Measurements from ENCODE around the gene PPP1R7. TPM values are rescaled to one million over a fixed set of nuclear protein-coding genes. Genes with fewer than 3 reads are reported as not detected.

PPP1R7 gene
- total RNA-seq, 1 donor from 2014 or later, result 57.7 TPM

DNA sequence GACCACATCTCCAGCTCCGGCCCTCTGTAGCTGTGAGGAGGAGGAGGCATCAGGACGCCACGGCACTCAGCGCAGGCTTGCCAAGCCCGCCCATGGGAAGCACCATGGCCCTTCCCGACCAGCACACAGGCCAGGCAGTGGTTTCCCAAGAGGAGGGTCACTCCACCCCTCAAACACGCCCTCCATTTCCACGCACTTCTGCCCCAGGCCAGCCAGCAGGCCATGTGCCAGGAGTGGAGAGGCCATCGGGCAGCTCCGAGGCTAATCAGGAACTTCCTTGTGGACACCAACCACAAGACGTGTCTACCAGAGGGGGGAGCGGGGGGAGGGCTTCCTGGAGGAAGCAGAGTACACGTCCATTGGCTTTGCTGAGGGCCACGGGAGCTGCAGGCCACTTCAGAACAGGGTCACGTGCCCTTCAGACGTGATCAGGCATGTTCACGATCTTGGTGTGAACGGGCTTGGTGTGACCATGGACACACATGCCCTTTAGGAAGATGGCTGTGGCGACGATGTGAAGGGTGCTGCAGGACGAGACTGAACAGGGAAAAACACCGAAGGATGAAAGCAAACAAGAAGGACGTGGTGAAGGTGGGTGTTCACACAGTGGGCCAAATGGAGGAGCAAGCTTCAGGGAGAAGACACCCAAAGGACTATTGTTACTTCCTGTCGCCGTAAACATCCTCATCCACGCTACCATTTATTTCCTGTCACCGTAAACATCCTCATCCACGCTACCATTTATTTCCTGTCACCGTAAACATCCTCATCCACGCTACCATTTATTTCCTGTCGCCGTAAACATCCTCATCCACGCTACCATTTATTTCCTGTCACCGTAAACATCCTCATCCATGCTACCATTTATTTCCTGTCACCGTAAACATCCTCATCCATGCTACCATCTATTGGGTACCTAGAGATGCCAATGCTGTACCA lies 41.7 kb upstream of the PPP1R7 start:
- no peak for DNase-seq (ENCODE audit: low read depth)
- TF ChIP-seq, protein P1, sequence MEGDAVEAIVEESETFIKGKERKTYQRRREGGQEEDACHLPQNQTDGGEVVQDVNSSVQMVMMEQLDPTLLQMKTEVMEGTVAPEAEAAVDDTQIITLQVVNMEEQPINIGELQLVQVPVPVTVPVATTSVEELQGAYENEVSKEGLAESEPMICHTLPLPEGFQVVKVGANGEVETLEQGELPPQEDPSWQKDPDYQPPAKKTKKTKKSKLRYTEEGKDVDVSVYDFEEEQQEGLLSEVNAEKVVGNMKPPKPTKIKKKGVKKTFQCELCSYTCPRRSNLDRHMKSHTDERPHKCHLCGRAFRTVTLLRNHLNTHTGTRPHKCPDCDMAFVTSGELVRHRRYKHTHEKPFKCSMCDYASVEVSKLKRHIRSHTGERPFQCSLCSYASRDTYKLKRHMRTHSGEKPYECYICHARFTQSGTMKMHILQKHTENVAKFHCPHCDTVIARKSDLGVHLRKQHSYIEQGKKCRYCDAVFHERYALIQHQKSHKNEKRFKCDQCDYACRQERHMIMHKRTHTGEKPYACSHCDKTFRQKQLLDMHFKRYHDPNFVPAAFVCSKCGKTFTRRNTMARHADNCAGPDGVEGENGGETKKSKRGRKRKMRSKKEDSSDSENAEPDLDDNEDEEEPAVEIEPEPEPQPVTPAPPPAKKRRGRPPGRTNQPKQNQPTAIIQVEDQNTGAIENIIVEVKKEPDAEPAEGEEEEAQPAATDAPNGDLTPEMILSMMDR (conservative IDR thresholded peaks at IDR 0.05; ENCODE audit: low read depth, low read length), result no peak
- no peak overlapping the region for H3K4me3 ChIP-seq (ENCODE audit: low read depth, low read length)

DNA sequence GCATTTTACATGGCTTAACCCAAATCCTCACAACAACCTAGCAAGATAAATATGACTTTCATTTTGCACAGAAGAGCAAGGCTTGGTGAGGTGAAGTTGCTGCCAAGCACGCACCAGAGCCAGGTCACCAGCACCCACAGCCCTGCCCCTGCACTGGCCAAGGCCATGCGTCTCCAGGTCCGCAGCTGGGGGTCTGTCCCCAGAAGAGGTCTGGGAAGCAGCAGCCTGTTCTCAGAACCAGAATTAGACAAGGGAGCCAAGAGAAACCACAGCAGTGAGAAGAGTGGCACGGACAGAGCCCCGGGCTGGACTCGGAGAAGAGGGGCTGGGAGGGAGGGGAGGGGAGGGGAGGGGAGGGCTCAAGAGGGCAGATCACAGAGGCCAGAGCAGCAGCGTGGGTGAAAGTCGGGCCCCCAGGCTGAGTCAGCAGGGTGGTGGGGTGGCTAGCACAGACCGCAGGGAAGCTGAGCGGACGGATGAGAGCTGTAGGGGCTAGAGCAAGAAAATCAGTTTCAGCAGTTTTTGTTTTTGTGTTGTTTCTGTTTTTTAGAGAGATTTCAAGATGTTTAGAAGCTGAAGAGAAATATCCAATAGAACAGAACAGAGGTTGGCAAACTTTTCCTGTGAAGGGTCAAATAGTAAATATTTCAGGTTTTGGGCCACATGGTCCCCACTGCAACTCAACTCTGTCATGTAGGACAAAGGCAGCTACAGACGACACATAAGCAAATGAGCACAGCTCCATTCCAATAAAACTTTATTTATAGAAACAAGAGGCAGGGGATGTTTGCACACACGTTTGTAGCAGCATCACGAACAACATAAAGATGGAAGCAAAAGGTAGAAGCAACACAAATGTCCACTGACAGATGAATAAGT lies 40.8 kb upstream of the PPP1R7 start:
- no peak overlapping the region for H3K4me3 ChIP-seq (ENCODE audit: low read depth, low read length)
- no peak for DNase-seq (ENCODE audit: low read depth)
- TF ChIP-seq, protein P1 (conservative IDR thresholded peaks at IDR 0.05; ENCODE audit: low read depth, low read length), result no peak

DNA sequence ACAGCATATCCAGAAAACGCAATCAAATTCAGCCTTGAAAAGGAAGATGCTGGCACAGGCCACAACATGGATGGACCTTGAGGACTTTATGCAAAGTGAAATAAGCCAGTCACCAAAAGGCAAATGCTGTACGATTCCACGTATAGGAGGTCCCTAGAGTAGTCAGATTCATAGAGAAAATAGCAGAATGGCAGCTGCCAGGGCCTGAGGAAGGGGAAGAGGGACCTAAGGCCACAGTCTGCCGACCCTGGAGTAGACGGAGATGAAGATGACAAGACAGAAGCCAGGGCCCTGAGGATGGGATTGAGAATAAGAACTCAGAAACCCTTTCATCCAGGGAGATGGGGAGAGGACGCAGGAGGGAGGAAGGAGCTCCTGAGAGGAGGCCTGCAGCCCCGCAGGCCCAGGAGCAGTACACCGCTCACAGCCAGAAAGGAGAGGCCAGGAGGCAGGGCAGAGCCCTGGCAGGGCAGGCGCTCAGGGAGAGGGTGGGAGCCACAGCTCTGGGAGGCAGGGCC lies 40.1 kb upstream of the PPP1R7 start:
- TF ChIP-seq, protein P1 (conservative IDR thresholded peaks at IDR 0.05; ENCODE audit: low read depth, low read length), result no peak
- no peak for DNase-seq (ENCODE audit: low read depth)
- no peak overlapping the region for H3K4me3 ChIP-seq (ENCODE audit: low read depth, low read length)

DNA sequence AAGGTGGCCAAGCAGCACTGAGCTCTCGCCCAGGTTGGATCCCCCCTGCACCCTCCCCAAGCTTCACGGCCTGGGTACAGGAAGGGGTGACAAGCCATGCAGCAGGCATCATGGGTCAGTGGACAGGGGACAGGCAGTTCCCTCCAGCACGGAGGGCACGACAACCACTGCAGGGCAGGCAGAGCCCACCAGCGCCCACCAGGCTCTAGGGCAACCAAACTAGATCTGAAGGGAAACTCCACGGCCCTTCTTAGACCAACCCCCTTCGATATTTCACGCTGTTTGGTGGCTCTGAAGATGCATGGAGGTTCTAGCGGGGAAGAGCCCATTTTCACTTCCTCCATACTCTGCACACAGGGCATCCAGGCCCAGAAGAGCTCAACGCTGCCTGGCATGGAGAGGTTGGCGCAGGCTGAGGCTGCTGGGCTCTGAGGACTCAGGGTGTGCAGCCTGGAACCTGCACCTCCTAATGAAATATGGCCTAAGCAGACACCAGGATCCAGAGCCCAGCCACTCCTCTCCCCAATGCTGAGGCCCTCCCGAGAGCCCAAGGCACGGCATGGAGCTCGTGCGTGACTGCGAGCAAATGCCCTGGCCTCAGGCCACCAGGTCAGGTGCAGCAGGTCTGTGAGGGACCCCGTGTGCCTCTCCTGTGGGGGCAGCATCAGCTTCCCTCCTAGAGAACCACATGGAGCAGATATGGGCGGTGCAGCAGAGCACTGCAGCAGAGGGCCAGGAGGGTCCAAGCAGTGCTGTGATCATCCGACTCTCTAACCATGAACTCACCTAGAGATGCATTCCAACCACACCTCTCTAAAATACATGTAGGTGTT lies 39.4 kb upstream of the PPP1R7 start:
- no peak overlapping the region for H3K4me3 ChIP-seq (ENCODE audit: low read depth, low read length)
- TF ChIP-seq, protein P1 (conservative IDR thresholded peaks at IDR 0.05; ENCODE audit: low read depth, low read length), result no peak
- DNase-seq (ENCODE audit: low read depth), result no peak

DNA sequence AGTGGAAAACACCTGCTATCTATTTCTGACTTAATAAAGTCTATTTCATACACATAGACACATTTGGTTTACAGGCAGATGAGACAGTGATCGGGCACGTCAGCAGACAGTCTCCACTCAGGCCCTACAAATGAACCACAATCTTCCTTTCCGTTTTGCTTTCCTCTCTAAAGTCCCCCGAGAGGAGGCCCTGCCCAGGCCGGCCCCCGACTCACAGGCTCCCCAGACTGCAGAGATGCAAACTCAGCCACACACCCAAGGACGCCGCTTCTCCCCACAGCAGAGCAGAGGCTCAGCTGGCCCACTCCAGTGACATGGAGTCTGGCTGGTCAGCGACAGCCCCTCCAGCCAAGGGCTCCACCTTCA lies 38.8 kb upstream of the PPP1R7 start:
- TF ChIP-seq, protein P1 (conservative IDR thresholded peaks at IDR 0.05; ENCODE audit: low read depth, low read length), result no peak
- H3K4me3 ChIP-seq (ENCODE audit: low read depth, low read length), result no peak overlapping the region
- no peak for DNase-seq (ENCODE audit: low read depth)

DNA sequence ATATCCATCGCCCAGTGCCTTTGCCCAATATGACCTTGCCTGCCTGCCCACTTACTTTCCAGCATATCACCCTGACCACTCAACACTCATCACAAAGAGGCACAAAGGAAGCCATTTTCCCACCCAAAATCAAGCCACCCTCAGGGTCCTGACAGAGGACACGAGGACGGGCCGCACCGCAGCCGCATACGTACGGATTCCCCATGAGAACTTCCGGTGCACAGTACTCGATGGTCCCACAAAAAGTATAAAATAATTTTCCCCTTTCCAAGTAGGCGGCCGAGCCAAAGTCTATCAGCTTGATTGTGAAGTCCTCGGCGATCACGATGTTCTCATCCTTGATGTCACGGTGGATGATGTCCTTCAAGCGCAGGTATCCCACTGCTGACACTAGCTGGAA lies 38.2 kb upstream of the PPP1R7 start:
- TF ChIP-seq, protein P1 (conservative IDR thresholded peaks at IDR 0.05; ENCODE audit: low read depth, low read length), result no peak
- H3K4me3 ChIP-seq (ENCODE audit: low read depth, low read length), result no peak overlapping the region
- DNase-seq (ENCODE audit: low read depth), result no peak

Data from epithelial cell of proximal tubule (primary cell).